ENCODE results near the gene CDON.
A peak's percentile ranks its signal among the peaks of the same experiment; 100 is the strongest.

The CDON gene

GRCh38 chr11:125956391-125957134 lies 106.1 kb downstream of the CDON start:
- no peak for DNase-seq (ENCODE audit: low read depth, low spot score)

GRCh38 chr11:125955856-125956255 lies 106.8 kb downstream of the CDON start:
- no peak for DNase-seq (ENCODE audit: low read depth, low spot score)

- no peak for DNase-seq (ENCODE audit: low read depth, low spot score)
Measured at GRCh38 chr11:125954945-125955640, 107.6 kb downstream of the CDON start.

- DNase-seq (ENCODE audit: low read depth, low spot score), result no peak
Measured at GRCh38 chr11:125954123-125954944, 108.3 kb downstream of the CDON start.

- DNase-seq (ENCODE audit: low read depth, low spot score), result no peak
Measured at GRCh38 chr11:125953401-125953935, 109.2 kb downstream of the CDON start.

- no peak for DNase-seq (ENCODE audit: low read depth, low spot score)
Measured at GRCh38 chr11:125952973-125953372, 109.7 kb downstream of the CDON start.

- no peak for DNase-seq (ENCODE audit: low read depth, low spot score)
Measured at GRCh38 chr11:125952559-125952958, 110.1 kb downstream of the CDON start.

- DNase-seq (ENCODE audit: low read depth, low spot score), result no peak
Measured at GRCh38 chr11:125951731-125952130, 110.9 kb downstream of the CDON start.

- DNase-seq (ENCODE audit: low read depth, low spot score), result no peak
Measured at GRCh38 chr11:125950696-125951651, 111.7 kb downstream of the CDON start.

- DNase-seq (ENCODE audit: low read depth, low spot score), result no peak
Measured at GRCh38 chr11:125950178-125950490, 112.5 kb downstream of the CDON start.

- DNase-seq (ENCODE audit: low read depth, low spot score), result no peak
Measured at GRCh38 chr11:125949271-125950177, 113.1 kb downstream of the CDON start.

- peak; percentile 0 for DNase-seq (ENCODE audit: low read depth, low spot score)
Measured at GRCh38 chr11:125948278-125949051, 114.2 kb downstream of the CDON start.

GRCh38 chr11:125947419-125948277 lies 115.0 kb downstream of the CDON start:
- peak; percentile 1 for DNase-seq (ENCODE audit: low read depth, low spot score)

GRCh38 chr11:125946712-125947418 lies 115.8 kb downstream of the CDON start:
- peak; percentile 0 for DNase-seq (ENCODE audit: low read depth, low spot score)

- no peak for DNase-seq (ENCODE audit: low read depth, low spot score)
Measured at GRCh38 chr11:125945797-125946520, 116.7 kb downstream of the CDON start, which contains the start of gene VSIG10L2. Gene VSIG10L2 (plus strand): TSS chr11:125946044. CDS start chr11:125946056, 12 bp downstream.

GRCh38 chr11:125945011-125945796 lies 117.5 kb downstream of the CDON start:
- DNase-seq (ENCODE audit: low read depth, low spot score), result no peak

Data from ELF-1 (cell line).